ENCODE data around the gene SRMS.
"Not testable (repeated sequence)": the region's sequence is repeated elsewhere in the genome, so short reads cannot be mapped to it uniquely, and the experiment has no call there.

SRMS gene

DNA sequence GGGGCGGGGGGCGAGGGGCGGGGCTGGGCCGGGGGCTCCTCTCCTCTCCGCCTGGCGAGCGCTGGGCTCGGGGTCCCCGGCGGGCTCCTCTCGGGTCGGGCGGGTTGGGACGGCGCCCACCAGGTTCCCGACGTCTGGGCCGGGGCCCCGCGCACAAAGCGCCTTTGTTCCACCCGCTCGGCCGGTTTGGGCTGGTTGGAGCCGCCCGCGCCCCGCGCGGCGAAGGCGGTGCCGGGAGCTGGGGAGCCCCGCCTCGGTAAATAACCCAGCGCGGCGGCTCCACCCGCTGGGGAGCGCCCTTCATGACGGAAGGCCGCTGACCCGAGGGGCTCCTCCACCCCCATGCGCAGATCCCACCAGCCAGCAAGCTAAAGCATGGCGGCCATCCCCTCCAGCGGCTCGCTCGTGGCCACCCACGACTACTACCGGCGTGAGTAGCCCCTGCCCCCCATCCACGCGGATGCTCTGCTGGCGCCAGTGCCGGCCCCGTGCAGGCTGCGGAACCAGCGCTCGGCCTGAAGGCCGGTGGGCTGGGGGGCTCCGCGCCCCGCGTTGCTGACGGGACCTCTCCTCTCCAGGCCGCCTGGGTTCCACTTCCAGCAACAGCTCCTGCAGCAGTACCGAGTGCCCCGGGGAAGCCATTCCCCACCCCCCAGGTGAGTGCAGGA is 26.5 kb downstream of the SRMS start:
- H3K27me3 ChIP-seq (ENCODE audit: insufficient read depth, low read length) = peaks cover 14% of the 10 kb centered on the region
- H3K4me1 ChIP-seq (ENCODE audit: insufficient read depth, low read length) = 0 out of 2 replicates have a peak, but pooled peaks cover 9% of the 10 kb centered on the region
- under 1% methylated on average over 68 of the region's 68 CpGs for WGBS
- peak overlapping the region; percentile 95 for H3K4me3 ChIP-seq (ENCODE audit: low read length)
- peaks cover 20% of the 10 kb centered on the region for H3K36me3 ChIP-seq (ENCODE audit: insufficient read depth, low read length)
- H3K9ac ChIP-seq (ENCODE audit: low read depth, low read length) = peak overlapping the region; percentile 92
- peak overlapping the region; percentile 77; the same call in 1 of the 2 replicates for H3K27ac ChIP-seq (ENCODE audit: low read depth, low read length)
- peaks cover 9% of the 10 kb centered on the region; the same call in 1 of the 2 replicates for H3K9me3 ChIP-seq (ENCODE audit: insufficient read depth, low read depth, low read length)

DNA sequence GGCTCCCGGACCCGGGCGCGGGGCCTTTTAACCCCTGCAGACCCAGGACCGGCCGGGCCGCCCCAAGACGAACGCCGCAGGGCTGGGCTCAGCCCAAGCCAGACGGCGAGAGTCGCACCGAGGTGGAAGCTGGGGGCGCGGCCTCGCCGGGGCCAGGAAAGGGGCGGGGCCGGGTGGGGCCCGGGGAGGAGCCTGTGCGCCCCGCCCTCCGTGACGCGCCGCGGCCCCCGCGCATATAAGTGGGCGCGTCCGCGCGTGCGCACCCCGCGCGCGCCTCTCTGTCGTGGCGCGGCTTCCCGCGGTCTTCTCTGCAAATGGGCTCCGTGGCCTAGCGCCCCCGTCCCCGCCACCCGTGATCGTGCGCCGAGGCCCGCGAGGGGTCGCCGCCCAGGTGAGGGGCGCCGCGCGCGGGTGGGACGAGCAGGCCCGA is 27.0 kb downstream of the SRMS start, which contains the start of gene PPDPF:
TSS of gene PPDPF (plus strand) at position 262 of the 430 bp plus-strand sequence. CDS start 544 bp downstream, outside the sequence.
- Histone ChIP-seq H3K4me3 (ENCODE audit: low read length) (peak within 1 kb of the TSS; percentile 95), H3K27ac (ENCODE audit: low read depth, low read length) (peak within 1 kb of the TSS; percentile 83; the same call in 1 of the 2 replicates), H3K9me3 (ENCODE audit: insufficient read depth, low read depth, low read length) (peaks cover 9% of the 10 kb centered on the region; the same call in 1 of the 2 replicates), H3K36me3 (ENCODE audit: insufficient read depth, low read length) (peaks cover 20% of the 10 kb centered on the region), H3K27me3 (ENCODE audit: insufficient read depth, low read length) (peaks cover 14% of the 10 kb centered on the region), H3K4me1 (ENCODE audit: insufficient read depth, low read length) (0 out of 2 replicates have a peak, but pooled peaks cover 9% of the 10 kb centered on the region), H3K9ac (ENCODE audit: low read depth, low read length) (peak within 1 kb of the TSS; percentile 92)
- WGBS = under 1% methylated on average over 64 of the region's 64 CpGs

DNA sequence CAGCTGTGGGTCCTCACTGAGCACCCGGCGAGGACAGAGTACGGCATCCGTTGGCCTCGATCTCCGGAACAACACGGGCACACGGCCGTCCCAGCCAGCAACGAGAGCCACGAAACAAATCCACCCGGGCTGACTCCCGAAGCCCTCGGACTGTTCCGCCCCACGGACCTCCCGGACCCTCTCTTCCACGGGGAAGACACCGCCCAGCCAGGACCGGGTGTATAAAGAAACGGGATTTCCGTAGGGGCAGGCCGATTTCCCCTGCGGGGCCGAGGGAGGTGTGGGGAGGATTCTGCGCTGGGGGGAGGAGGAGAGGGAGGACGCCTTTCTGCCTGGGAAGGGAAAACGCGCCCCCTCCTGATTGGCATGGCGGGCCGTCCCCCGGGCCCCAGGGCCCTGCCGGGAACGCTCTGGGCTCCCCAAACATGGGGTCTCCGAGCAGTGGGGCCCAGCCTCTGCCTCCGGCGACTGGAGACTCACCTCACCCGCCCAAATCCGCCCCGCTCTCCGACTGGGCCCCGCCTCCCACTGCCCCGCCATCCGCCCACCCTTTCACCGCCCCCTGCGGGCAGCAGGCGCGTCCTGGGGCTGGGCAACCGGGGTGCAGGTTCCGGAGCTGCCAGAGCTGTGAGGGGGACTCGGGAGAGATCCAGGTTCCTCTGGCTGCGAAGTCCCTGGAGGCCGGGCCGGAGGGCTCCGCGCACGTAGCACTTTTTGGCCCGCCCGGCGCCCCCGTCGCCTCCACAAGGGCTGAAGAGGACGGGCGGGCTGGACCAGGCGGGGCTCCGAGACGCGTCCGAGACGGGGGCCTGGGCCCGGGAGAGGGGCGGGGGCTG is 27.7 kb downstream of the SRMS start:
- Histone ChIP-seq H3K4me3 (ENCODE audit: low read length) (peak overlapping the region; percentile 95), H3K27ac (ENCODE audit: low read depth, low read length) (peak overlapping the region; percentile 83; the same call in 1 of the 2 replicates), H3K9ac (ENCODE audit: low read depth, low read length) (peak overlapping the region; percentile 73), H3K9me3 (ENCODE audit: insufficient read depth, low read depth, low read length) (peaks cover 9% of the 10 kb centered on the region; the same call in 1 of the 2 replicates), H3K27me3 (ENCODE audit: insufficient read depth, low read length) (peaks cover 14% of the 10 kb centered on the region), H3K4me1 (ENCODE audit: insufficient read depth, low read length) (0 out of 2 replicates have a peak, but pooled peaks cover 9% of the 10 kb centered on the region), H3K36me3 (ENCODE audit: insufficient read depth, low read length) (peaks cover 20% of the 10 kb centered on the region)
- 5% methylated on average over 72 of the region's 72 CpGs for WGBS

DNA sequence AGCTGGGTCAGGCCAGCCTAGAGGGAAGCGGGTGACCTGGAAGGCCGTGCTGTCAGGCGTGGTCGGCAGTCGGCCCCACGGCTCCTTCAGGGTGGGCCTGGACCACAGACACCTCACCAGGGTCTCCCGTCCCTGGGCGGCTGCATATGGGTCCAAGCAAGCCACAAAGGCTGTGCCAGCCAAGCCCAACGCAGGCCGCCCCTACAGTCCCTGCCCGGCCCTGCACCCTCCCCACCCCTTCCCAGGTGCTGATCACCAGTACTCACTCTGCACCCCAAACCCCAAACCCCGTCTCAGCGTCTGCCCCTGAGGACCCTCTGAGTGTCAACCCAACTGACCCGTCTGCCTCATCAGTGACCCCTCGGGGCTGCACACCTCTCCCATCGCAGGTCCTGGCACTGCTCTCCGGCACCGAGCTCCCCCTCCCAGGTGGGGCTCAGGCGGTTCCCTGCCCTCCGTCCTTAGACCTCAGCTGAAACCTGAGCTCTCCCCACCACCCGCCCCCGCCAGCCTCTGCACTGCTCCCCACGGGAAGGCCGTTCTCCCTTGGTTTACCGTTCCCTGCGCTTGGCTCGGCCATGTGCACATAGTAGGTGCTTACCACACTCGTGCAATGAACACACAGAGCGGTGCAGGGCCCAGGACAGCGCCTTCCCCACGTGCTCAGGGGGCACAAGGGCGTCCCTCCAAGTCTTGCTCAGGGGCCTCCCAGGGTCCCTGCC is 28.4 kb downstream of the SRMS start:
- Histone ChIP-seq H3K9ac (ENCODE audit: low read depth, low read length) (peak overlapping the region; percentile 73), H3K27ac (ENCODE audit: low read depth, low read length) (no peak overlapping the region), H3K4me1 (ENCODE audit: insufficient read depth, low read length) (0 out of 2 replicates have a peak, but pooled peaks cover 9% of the 10 kb centered on the region), H3K4me3 (ENCODE audit: low read length) (peak overlapping the region; percentile 95), H3K9me3 (ENCODE audit: insufficient read depth, low read depth, low read length) (peaks cover 9% of the 10 kb centered on the region; the same call in 1 of the 2 replicates), H3K27me3 (ENCODE audit: insufficient read depth, low read length) (peaks cover 14% of the 10 kb centered on the region), H3K36me3 (ENCODE audit: insufficient read depth, low read length) (peaks cover 20% of the 10 kb centered on the region)
- 56% methylated on average over 32 of the region's 32 CpGs for WGBS

DNA sequence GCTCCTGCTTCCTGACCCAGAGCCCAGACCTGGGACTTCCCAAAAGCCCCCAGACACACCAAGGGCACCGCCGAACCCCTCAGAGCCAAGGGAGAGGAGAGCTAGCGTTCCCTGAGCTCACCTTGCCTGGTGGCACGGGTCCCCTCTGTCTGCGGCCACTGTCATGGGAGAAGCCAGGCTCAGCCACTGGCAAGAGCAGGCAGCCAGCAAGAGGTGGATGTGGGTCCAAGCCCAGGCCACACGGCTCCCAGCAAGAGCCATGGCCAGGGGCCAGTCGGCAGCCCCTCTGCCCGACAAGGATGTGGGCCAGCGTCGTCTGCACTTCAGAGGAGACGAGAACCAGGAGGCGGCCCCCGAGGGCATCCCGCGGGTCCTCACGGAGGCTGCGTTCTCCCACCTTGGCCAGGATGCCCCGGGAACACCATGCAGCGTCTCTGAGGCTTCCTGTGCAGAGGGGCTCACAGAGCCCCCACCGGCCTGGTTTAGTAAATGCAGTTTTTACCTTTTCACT is 29.1 kb downstream of the SRMS start:
- Histone ChIP-seq H3K9me3 (ENCODE audit: insufficient read depth, low read depth, low read length) (0 out of 2 replicates have a peak, but pooled peaks cover 5% of the 10 kb centered on the region), H3K36me3 (ENCODE audit: insufficient read depth, low read length) (peaks cover 15% of the 10 kb centered on the region), H3K27me3 (ENCODE audit: insufficient read depth, low read length) (peaks cover 14% of the 10 kb centered on the region), H3K4me3 (ENCODE audit: low read length) (no peak overlapping the region), H3K4me1 (ENCODE audit: insufficient read depth, low read length) (0 out of 2 replicates have a peak, but pooled peaks cover 9% of the 10 kb centered on the region), H3K27ac (ENCODE audit: low read depth, low read length) (no peak overlapping the region), H3K9ac (ENCODE audit: low read depth, low read length) (no peak overlapping the region)
- WGBS = 56% methylated on average over 20 of the region's 20 CpGs

DNA sequence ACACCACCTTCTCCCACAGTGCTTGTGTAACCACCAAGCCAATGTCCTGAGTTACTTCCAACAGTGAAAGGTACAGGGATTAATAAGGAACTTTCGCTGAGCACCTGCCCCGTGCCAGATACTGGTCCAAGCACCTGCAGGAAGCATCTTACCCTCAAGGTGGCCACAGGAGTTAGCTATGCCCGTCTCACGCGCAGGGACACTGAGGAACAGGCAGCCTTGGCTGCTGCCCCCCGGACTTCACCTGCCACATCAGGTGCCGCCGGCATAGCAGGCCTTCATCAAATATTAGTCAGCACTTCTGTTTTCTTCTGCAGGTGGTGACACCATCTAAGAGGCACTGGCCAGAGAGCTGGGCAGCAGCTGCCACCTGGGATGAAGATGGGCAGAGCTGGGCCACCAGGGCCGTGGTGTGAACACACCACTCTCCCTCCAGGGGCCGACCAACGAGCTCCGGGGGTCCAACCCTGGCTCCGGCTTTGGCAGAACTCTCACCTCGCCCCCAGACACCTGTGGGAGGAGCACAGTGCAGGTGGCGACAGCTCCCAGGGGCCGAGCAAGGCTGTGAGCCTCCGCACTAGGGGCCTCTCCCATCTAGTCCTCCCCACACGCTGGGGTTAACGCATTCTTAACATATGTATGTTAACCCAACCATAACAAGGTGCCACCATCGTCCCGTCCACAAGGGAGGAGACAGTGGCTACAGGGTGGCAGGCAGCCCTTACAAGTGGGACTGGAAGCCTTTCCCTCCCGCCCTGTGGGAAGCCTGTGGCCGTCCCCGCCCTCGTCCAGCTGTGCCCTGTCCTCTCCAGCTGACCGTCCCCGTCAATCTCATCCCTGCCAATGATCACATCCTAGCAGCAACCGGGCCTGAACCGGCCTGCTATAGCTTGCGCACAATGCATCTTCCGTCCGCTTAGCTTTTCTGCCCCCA is 29.9 kb downstream of the SRMS start:
- Histone ChIP-seq H3K9ac (ENCODE audit: low read depth, low read length) (no peak overlapping the region), H3K9me3 (ENCODE audit: insufficient read depth, low read depth, low read length) (no peaks in the 10 kb centered on the region)
- 89% methylated on average over 32 of the region's 32 CpGs for WGBS

DNA sequence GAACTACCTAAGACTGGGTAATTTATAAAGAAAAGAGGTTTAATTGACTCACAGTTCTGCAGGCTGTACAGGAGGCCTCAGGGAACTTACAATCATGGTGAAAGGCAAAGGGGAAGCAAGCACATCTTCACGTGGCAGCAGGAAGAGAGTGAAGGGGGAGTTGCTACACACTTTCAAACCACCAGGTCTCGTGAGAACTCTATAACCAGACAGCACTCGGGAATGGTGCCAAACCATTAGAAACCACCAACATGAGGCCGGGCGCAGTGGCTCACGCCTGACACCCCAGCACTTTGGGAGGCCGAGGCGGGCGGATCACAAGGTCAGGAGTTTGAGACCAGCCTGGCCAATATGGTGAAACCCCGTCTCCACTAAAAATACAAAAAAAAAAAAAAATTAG is 33.0 kb downstream of the SRMS start:
- H3K27me3 ChIP-seq (ENCODE audit: insufficient read depth, low read length) = peaks cover 10% of the 10 kb centered on the region
- WGBS = 84% methylated on average over 10 of the region's 10 CpGs
- not testable (repeated sequence) for H3K9me3 ChIP-seq (ENCODE audit: insufficient read depth, low read depth, low read length); H3K27ac ChIP-seq (ENCODE audit: low read depth, low read length); H3K4me1 ChIP-seq (ENCODE audit: insufficient read depth, low read length); H3K36me3 ChIP-seq (ENCODE audit: insufficient read depth, low read length); H3K9ac ChIP-seq (ENCODE audit: low read depth, low read length); H3K4me3 ChIP-seq (ENCODE audit: low read length)

More for the DNA sequence above, 29.9 kb downstream of the SRMS start:
- peaks cover 14% of the 10 kb centered on the region for H3K27me3 ChIP-seq (ENCODE audit: insufficient read depth, low read length)
- H3K36me3 ChIP-seq (ENCODE audit: insufficient read depth, low read length) = peaks cover 8% of the 10 kb centered on the region
- no peak overlapping the region for H3K27ac ChIP-seq (ENCODE audit: low read depth, low read length)
- H3K4me3 ChIP-seq (ENCODE audit: low read length) = no peak overlapping the region
- 0 out of 2 replicates have a peak, but pooled peaks cover 9% of the 10 kb centered on the region for H3K4me1 ChIP-seq (ENCODE audit: insufficient read depth, low read length)

DNA sequence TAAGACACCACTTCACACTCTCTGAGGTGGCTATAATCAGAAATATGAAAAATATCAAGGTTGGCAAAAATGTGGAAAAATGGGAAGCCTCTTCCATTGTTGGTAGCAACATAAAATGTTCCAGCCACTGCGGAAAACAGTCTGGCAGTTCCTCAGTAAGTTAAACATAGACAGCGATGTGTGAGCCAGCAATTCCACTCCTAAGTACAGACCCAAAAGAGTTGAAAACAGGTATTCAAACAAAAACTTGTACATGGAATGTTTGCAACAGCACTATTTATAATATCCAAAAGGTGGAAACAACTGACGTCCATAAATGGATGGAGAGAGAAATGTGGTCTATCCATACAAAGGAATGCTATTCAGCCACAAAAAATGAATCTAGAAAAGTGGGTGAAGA is 34.3 kb downstream of the SRMS start:
- Histone ChIP-seq H3K36me3 (ENCODE audit: insufficient read depth, low read length) (no peaks in the 10 kb centered on the region), H3K9ac (ENCODE audit: low read depth, low read length) (no peak overlapping the region), H3K4me3 (ENCODE audit: low read length) (no peak overlapping the region), H3K4me1 (ENCODE audit: insufficient read depth, low read length) (0 out of 2 replicates have a peak, but pooled peaks cover 2% of the 10 kb centered on the region), H3K27me3 (ENCODE audit: insufficient read depth, low read length) (no peaks in the 10 kb centered on the region), H3K9me3 (ENCODE audit: insufficient read depth, low read depth, low read length) (no peaks in the 10 kb centered on the region), H3K27ac (ENCODE audit: low read depth, low read length) (no peak overlapping the region)
- 88% methylated on average over 3 of the region's 3 CpGs for WGBS

DNA sequence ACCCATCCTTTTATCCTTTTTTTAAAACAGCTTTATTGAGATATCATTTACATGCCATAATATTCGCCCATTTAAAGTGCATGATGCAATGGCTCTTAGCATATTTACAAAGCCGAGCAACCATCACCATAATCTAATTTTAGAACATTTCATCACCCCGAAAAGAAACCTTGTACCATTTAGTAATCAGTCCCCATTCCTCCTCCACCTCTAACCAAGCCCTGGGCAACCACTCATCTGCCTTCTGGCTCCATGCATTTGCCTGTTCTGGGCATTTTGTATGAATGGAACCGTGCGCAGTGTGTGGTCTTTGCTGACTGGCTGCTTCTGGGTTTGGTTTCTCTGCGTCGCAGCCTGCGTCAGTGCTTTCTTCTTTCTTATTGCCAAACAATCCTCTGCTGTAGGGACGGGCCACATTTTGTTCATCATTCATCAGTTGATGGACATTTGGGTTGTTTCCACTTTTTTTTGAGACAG is 38.4 kb downstream of the SRMS start:
- Histone ChIP-seq H3K27me3 (ENCODE audit: insufficient read depth, low read length) (no peaks in the 10 kb centered on the region), H3K9ac (ENCODE audit: low read depth, low read length) (no peak overlapping the region)
- 92% methylated on average over 9 of the region's 9 CpGs for WGBS

More for the DNA sequence above, 38.4 kb downstream of the SRMS start:
- Histone ChIP-seq H3K4me1 (ENCODE audit: insufficient read depth, low read length) (no peaks in the 10 kb centered on the region), H3K27ac (ENCODE audit: low read depth, low read length) (no peak overlapping the region), H3K9me3 (ENCODE audit: insufficient read depth, low read depth, low read length) (no peaks in the 10 kb centered on the region), H3K4me3 (ENCODE audit: low read length) (no peak overlapping the region), H3K36me3 (ENCODE audit: insufficient read depth, low read length) (no peaks in the 10 kb centered on the region)
